Measurements from ENCODE around the gene MICA.

Gene MICA

DNA sequence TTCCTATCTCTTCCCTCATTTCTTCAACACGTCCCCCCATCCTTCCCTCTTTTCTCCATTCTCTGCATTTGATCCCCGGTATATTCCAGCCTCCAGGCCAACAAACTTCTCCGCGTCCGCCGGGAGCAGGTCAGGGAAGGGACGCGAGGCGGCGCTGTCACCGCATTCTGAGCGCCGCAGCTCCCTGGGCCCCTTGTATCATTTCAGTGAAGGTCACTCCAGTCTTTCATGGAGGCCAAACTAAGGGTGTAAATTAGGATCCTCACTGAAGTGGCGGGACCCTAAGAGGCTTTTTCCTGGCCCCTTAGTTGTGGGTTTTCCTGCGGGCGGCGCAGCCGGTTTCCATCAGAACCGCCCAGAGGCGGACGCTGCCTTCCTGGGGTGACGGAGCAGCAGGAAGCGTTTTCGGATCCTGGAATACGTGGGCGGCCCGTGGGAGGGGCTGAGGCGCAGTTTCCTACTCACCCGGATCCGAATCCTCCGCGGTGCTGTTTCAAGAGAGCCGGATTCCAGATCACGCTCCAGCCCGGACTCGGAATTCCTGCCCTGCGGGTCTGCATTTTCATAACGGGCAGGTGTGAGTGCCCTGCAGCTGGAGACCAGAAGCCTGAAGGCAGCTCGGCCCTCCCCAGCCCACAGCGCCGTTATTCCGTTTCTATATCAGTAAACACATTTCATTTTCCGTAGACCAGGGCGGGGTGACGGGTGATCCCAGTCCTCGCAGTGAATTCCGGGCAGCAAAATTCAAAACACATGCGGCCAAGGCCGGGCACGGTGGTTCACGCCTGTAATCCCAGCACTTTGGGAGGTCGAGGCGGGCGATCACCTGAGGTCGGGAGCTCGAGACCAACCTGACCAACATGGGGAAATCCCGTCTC, 3.6 kb upstream of the MICA start (continued):
- TF ChIP-seq ZBTB20 (tag by site-specific recombination; IDR thresholded peaks at IDR 0.05): peak; percentile 95
- peak; percentile 90 for TF ChIP-seq ZNF324 (tag by site-specific recombination; IDR thresholded peaks at IDR 0.05)
- no peak for TF ChIP-seq ZNF768 (tag by site-specific recombination; IDR thresholded peaks at IDR 0.05)
- TF ChIP-seq, protein P1, sequence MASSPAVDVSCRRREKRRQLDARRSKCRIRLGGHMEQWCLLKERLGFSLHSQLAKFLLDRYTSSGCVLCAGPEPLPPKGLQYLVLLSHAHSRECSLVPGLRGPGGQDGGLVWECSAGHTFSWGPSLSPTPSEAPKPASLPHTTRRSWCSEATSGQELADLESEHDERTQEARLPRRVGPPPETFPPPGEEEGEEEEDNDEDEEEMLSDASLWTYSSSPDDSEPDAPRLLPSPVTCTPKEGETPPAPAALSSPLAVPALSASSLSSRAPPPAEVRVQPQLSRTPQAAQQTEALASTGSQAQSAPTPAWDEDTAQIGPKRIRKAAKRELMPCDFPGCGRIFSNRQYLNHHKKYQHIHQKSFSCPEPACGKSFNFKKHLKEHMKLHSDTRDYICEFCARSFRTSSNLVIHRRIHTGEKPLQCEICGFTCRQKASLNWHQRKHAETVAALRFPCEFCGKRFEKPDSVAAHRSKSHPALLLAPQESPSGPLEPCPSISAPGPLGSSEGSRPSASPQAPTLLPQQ (tag by site-specific recombination; IDR thresholded peaks at IDR 0.05): 0 out of 2 replicates have a peak, but pooled peaks have one; percentile 51
- TF ChIP-seq ZNF10 (tag by site-specific recombination; IDR thresholded peaks at IDR 0.05): peak; percentile 52; the same call in 1 of the 2 replicates
- TF ChIP-seq ZNF362 (tag by site-specific recombination; IDR thresholded peaks at IDR 0.05): peak; percentile 79
- TF ChIP-seq ZNF660 (tag by site-specific recombination; IDR thresholded peaks at IDR 0.05): peak; percentile 89
- TF ChIP-seq ZNF76 (tag by site-specific recombination; IDR thresholded peaks at IDR 0.05; ENCODE audit: borderline replicate concordance, low read depth): peak; percentile 45
- TF ChIP-seq ZXDB (tag by site-specific recombination; IDR thresholded peaks at IDR 0.05): peak; percentile 60; the same call in 1 of the 2 replicates
- TF ChIP-seq, protein P2, sequence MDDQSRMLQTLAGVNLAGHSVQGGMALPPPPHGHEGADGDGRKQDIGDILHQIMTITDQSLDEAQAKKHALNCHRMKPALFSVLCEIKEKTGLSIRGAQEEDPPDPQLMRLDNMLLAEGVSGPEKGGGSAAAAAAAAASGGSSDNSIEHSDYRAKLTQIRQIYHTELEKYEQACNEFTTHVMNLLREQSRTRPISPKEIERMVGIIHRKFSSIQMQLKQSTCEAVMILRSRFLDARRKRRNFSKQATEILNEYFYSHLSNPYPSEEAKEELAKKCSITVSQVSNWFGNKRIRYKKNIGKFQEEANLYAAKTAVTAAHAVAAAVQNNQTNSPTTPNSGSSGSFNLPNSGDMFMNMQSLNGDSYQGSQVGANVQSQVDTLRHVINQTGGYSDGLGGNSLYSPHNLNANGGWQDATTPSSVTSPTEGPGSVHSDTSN (CRISPR knock-in tag; IDR thresholded peaks at IDR 0.05): peak; percentile 52; the same call in 1 of the 2 replicates
- no peak for TF ChIP-seq ZNF280D (tag by site-specific recombination; IDR thresholded peaks at IDR 0.05)
- TF ChIP-seq SP2 (tag by site-specific recombination; IDR thresholded peaks at IDR 0.05): peak; percentile 77
- TF ChIP-seq ZNF510 (tag by site-specific recombination; IDR thresholded peaks at IDR 0.05; ENCODE audit: insufficient replicate concordance): no peak
- TF ChIP-seq ZNF837 (tag by site-specific recombination; IDR thresholded peaks at IDR 0.05): no peak
- peak; percentile 90 for TF ChIP-seq EGR2 (tag by site-specific recombination; IDR thresholded peaks at IDR 0.05; ENCODE audit: low read depth)
- TF ChIP-seq PRDM1 (tag by site-specific recombination; IDR thresholded peaks at IDR 0.05): peak; percentile 69
- no peak for TF ChIP-seq ZNF830 (tag by site-specific recombination; IDR thresholded peaks at IDR 0.05; ENCODE audit: low read depth)
- peak; percentile 75 for TF ChIP-seq ZEB2 (tag by site-specific recombination; IDR thresholded peaks at IDR 0.05)
- no peak for TF ChIP-seq ZNF624 (tag by site-specific recombination; IDR thresholded peaks at IDR 0.05)
- TF ChIP-seq ZNF664 (tag by site-specific recombination; IDR thresholded peaks at IDR 0.05): 0 out of 2 replicates have a peak, but pooled peaks have one; percentile 14
- peak; percentile 89 for TF ChIP-seq ZFHX2 (tag by site-specific recombination; conservative IDR thresholded peaks at IDR 0.05)
- TF ChIP-seq, protein P3, sequence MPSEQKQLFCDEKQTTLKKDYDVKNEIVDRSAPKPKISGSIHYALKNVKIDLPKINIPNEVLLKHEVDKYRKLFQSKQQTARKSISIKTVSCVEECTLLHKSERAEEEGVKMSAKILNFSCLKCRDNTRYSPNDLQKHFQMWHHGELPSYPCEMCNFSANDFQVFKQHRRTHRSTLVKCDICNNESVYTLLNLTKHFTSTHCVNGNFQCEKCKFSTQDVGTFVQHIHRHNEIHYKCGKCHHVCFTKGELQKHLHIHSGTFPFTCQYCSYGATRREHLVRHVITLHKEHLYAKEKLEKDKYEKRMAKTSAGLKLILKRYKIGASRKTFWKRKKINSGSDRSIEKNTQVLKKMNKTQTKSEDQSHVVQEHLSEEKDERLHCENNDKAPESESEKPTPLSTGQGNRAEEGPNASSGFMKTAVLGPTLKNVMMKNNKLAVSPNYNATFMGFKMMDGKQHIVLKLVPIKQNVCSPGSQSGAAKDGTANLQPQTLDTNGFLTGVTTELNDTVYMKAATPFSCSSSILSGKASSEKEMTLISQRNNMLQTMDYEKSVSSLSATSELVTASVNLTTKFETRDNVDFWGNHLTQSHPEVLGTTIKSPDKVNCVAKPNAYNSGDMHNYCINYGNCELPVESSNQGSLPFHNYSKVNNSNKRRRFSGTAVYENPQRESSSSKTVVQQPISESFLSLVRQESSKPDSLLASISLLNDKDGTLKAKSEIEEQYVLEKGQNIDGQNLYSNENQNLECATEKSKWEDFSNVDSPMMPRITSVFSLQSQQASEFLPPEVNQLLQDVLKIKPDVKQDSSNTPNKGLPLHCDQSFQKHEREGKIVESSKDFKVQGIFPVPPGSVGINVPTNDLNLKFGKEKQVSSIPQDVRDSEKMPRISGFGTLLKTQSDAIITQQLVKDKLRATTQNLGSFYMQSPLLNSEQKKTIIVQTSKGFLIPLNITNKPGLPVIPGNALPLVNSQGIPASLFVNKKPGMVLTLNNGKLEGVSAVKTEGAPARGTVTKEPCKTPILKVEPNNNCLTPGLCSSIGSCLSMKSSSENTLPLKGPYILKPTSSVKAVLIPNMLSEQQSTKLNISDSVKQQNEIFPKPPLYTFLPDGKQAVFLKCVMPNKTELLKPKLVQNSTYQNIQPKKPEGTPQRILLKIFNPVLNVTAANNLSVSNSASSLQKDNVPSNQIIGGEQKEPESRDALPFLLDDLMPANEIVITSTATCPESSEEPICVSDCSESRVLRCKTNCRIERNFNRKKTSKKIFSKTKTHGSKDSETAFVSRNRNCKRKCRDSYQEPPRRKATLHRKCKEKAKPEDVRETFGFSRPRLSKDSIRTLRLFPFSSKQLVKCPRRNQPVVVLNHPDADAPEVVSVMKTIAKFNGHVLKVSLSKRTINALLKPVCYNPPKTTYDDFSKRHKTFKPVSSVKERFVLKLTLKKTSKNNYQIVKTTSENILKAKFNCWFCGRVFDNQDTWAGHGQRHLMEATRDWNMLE (tag by site-specific recombination; conservative IDR thresholded peaks at IDR 0.05; ENCODE audit: low read depth): peak; percentile 65
- no peak for TF ChIP-seq ZSCAN5A (tag by site-specific recombination; IDR thresholded peaks at IDR 0.05)
- no peak for TF ChIP-seq ZNF302 (tag by site-specific recombination; IDR thresholded peaks at IDR 0.05; ENCODE audit: low read depth)
